ENCODE results near the gene RWDD3. TPM values are rescaled to one million over a fixed set of nuclear protein-coding genes. Genes with fewer than 3 reads are reported as not detected.

RWDD3 gene
- total RNA-seq, 1 donor: 12.5 TPM

DNA sequence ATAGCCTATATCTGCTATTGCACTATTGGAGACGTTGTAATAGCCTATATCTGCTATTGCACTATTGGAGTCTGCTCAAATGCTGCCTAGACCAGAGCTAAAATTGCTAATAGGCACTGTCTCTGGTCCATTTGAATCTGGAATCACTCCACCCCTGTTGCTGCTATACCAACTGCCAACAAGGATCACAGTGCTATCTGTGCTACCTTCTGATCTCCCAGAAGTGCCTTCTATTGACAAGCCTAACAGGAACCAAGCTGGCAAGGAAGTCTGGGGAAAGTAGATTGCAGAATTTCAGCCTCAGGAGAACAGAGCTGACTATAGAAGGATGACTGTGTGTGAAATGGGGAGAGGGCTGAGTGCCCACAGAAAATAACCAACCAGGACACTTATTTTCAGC, 15.9 kb downstream of the RWDD3 start:
- no peak for DNase-seq (ENCODE audit: low read depth)
- H3K4me3 ChIP-seq (ENCODE audit: low read depth, low read length): no peak overlapping the region
- TF ChIP-seq, protein P1, sequence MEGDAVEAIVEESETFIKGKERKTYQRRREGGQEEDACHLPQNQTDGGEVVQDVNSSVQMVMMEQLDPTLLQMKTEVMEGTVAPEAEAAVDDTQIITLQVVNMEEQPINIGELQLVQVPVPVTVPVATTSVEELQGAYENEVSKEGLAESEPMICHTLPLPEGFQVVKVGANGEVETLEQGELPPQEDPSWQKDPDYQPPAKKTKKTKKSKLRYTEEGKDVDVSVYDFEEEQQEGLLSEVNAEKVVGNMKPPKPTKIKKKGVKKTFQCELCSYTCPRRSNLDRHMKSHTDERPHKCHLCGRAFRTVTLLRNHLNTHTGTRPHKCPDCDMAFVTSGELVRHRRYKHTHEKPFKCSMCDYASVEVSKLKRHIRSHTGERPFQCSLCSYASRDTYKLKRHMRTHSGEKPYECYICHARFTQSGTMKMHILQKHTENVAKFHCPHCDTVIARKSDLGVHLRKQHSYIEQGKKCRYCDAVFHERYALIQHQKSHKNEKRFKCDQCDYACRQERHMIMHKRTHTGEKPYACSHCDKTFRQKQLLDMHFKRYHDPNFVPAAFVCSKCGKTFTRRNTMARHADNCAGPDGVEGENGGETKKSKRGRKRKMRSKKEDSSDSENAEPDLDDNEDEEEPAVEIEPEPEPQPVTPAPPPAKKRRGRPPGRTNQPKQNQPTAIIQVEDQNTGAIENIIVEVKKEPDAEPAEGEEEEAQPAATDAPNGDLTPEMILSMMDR (IDR thresholded peaks at IDR 0.05; ENCODE audit: insufficient read depth, low read length): no peak

DNA sequence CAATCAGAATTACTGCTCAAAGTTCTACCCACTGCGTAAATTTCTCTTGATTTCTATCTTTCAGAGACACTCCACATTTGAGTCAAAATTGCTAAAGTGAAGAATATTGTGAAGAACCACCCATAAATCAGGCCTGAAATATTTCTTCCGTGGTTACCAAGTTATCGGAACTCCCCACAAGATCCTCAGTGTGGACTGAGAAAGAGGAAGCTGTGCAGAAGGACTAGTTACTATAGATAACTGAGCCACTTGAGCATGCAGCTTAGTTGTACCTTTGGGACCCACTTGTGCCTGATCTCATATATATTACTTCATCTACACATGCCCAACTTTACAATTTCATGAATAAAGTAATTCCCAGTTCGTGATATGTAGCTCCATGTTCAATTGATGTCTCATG, 18.4 kb downstream of the RWDD3 start:
- TF ChIP-seq, protein P1 (IDR thresholded peaks at IDR 0.05; ENCODE audit: insufficient read depth, low read length): no peak

DNA sequence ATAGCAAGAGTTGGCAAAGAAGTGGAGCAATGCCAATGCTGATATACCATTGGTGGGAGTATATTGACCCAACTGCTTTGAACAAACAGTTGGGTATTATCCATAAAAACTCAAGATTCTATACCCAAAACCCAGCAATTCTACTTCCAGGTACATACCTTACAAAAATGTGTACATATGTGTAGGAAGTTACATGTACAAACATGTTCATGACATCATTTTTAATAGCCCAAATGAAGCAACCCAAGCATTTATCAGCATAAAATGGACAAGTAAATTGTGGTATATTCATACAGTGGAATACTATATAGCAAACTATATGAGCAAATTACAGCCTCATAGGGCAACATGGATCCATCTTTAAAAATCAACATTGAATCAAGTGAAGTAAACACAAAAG, 20.9 kb downstream of the RWDD3 start:
- TF ChIP-seq, protein P1 (IDR thresholded peaks at IDR 0.05; ENCODE audit: insufficient read depth, low read length): no peak
- H3K4me3 ChIP-seq (ENCODE audit: low read depth, low read length): no peak overlapping the region
- no peak for DNase-seq (ENCODE audit: low read depth)

More for the DNA sequence above, 18.4 kb downstream of the RWDD3 start:
- DNase-seq (ENCODE audit: low read depth): no peak
- H3K4me3 ChIP-seq (ENCODE audit: low read depth, low read length): no peak overlapping the region

- TF ChIP-seq, protein P1 (IDR thresholded peaks at IDR 0.05; ENCODE audit: insufficient read depth, low read length): no peak
- DNase-seq (ENCODE audit: low read depth): no peak
- no peak overlapping the region for H3K4me3 ChIP-seq (ENCODE audit: low read depth, low read length)
These were observed 21.8 kb downstream of the RWDD3 start for GRCh38 chr1:95255826-95256225.

GRCh38 chr1:95257758-95258157, 23.7 kb downstream of the RWDD3 start:
- TF ChIP-seq, protein P1 (IDR thresholded peaks at IDR 0.05; ENCODE audit: insufficient read depth, low read length): no peak
- H3K4me3 ChIP-seq (ENCODE audit: low read depth, low read length): no peak overlapping the region
- peak; percentile 54 for DNase-seq (ENCODE audit: low read depth)

GRCh38 chr1:95259245-95259644, 25.2 kb downstream of the RWDD3 start:
- no peak for DNase-seq (ENCODE audit: low read depth)
- no peak overlapping the region for H3K4me3 ChIP-seq (ENCODE audit: low read depth, low read length)
- TF ChIP-seq, protein P1 (IDR thresholded peaks at IDR 0.05; ENCODE audit: insufficient read depth, low read length): no peak

DNA sequence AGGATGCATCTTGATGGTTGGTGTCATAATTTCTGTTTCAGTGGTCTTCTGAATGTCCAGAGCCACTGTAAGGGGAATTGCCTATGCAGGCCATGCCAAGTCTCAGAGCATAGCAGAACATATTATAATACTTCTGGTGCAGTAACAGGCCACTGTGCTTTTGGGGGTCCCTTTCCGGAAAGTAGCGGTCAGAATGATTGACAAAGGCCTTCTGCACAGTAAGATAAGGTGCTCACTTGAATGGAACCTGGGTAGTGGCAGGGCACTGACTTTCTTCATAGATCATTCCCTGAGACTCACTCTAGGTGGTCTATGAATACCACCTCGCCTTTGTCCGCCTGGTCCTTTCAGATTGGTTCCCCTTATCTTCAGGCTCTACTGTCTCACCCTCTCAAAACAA, 28.9 kb downstream of the RWDD3 start:
- DNase-seq (ENCODE audit: low read depth): no peak
- TF ChIP-seq, protein P1 (IDR thresholded peaks at IDR 0.05; ENCODE audit: insufficient read depth, low read length): no peak
- H3K4me3 ChIP-seq (ENCODE audit: low read depth, low read length): no peak overlapping the region

Data from fibroblast of the aortic adventitia (primary cell).